Breast epithelium (tissue), 3 donors: ENCODE results near the gene TRPM3.

Experiments used
- CTCF ChIP-seq, 3 donors: fragments of 450-650 bp; IDR thresholded peaks; one replicate each; pipeline ENCODE4 v1.5.1; 2016 to 2017; ENCODE audit warnings: antibody characterized with exemption in 3 of 3, mild to moderate bottlenecking in 3 of 3, moderate library complexity in 3 of 3
- POLR2A ChIP-seq: fragments of 450-650 bp; IDR thresholded peaks from one replicate; pipeline ENCODE4 v1.6.1; 2016; ENCODE audit warnings: antibody characterized with exemption, mild to moderate bottlenecking, moderate library complexity
- POLR2AphosphoS5 ChIP-seq, 3 donors: sonication (generic); formaldehyde crosslinking; IDR thresholded peaks; one replicate each; pipeline ENCODE4 v1.6.1; 2017; ENCODE audit warnings: antibody characterized with exemption in 3 of 3

DNA sequence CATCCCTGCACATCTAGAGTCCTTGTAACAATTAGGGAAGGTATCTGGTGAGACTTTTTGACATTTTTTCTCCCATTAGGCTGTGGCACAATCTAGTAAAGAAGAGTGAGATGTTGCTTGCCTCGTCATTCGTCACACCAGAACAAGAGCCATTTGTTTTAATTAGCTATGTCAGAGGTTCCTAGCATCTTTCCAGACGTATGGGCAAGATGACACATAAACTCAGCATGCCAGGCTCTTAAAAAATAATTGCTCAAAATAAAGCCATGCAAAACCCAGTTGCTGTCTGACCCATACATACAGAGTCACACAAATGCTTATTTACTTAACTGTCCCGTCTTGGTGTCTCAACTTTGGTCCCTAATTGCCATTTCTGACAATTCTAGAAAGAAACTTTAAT is 125.9 kb downstream of the TRPM3 start:
- TF ChIP-seq CTCF (IDR thresholded peaks at IDR 0.05) (no peak), POLR2AphosphoS5 (IDR thresholded peaks at IDR 0.05) (no peak), POLR2A (no peak)
